Neural cell (in vitro differentiated cells): Measurements from ENCODE around the gene RASGEF1C.

Experiments used
- EP300 ChIP-seq: fragments of 450-650 bp; conservative IDR thresholded peaks from 2 replicates; pipeline ENCODE4 v1.6.1; 2014; ENCODE audit warnings: antibody characterized with exemption, mild to moderate bottlenecking, moderate library complexity; ENCODE audit not compliant: poor library complexity, severe bottlenecking
- POLR2AphosphoS5 ChIP-seq: IDR thresholded peaks from 2 replicates; pipeline ENCODE4 v1.6.1; 2012
- RAD21 ChIP-seq: fragments of 450-650 bp; conservative IDR thresholded peaks from 2 replicates; pipeline ENCODE4 v1.6.1; 2014; ENCODE audit warnings: antibody characterized with exemption, mild to moderate bottlenecking, moderate library complexity
- SMC3 ChIP-seq: fragments of 450-650 bp; conservative IDR thresholded peaks from 2 replicates; pipeline ENCODE4 v1.6.1; 2014; ENCODE audit warnings: antibody characterized with exemption, mild to moderate bottlenecking, moderate library complexity; ENCODE audit not compliant: poor library complexity
- TF ChIP-seq, protein P1 (sequence below): fragments of 450-650 bp; IDR thresholded peaks from 2 replicates; pipeline ENCODE4 v1.5.1; 2014; ENCODE audit warnings: antibody characterized with exemption, mild to moderate bottlenecking, moderate library complexity; ENCODE audit not compliant: poor library complexity, severe bottlenecking

DNA sequence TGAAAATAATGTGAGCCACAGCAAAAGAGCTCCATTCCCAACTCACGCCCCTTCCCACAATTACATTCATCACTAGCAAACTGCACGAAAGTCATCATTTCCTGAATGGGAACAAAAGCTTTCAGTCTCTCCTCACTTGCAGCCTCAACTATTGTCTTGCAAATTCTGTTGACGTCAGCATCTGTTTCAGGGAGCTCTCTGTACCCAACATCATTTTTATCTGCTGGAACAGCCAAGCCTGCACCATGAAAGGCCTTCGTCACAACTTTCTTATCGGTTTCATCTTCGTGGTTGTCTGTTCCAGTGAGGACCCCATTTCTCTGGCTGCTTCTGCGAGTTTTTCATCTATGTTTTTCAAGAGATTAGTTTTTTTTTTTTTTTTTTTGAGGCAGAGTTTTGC is 123.2 kb downstream of the RASGEF1C start:
- TF ChIP-seq, protein P1, sequence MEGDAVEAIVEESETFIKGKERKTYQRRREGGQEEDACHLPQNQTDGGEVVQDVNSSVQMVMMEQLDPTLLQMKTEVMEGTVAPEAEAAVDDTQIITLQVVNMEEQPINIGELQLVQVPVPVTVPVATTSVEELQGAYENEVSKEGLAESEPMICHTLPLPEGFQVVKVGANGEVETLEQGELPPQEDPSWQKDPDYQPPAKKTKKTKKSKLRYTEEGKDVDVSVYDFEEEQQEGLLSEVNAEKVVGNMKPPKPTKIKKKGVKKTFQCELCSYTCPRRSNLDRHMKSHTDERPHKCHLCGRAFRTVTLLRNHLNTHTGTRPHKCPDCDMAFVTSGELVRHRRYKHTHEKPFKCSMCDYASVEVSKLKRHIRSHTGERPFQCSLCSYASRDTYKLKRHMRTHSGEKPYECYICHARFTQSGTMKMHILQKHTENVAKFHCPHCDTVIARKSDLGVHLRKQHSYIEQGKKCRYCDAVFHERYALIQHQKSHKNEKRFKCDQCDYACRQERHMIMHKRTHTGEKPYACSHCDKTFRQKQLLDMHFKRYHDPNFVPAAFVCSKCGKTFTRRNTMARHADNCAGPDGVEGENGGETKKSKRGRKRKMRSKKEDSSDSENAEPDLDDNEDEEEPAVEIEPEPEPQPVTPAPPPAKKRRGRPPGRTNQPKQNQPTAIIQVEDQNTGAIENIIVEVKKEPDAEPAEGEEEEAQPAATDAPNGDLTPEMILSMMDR: no peak
- TF ChIP-seq RAD21: no peak
- TF ChIP-seq POLR2AphosphoS5: no peak
- no peak for TF ChIP-seq EP300
- no peak for TF ChIP-seq SMC3
